IgD-negative memory B cell (primary cell): Measurements from ENCODE around the gene PKNOX2. TPM values are rescaled to one million over a fixed set of nuclear protein-coding genes. Genes with fewer than 3 reads are reported as not detected.
"Not testable (repeated sequence)": the region's sequence is repeated elsewhere in the genome, so short reads cannot be mapped to it uniquely, and the experiment has no call there.

ENCODE experiments used
- H3K27ac Mint-ChIP-seq, 3 donors: one replicate each; pipeline ENCODE4 v1.8.0; 2020 to 2022; ENCODE audit warnings: mild to moderate bottlenecking in 3 of 3, mixed read lengths in 3 of 3, moderate library complexity in 1 of 3
- H3K27me3 Mint-ChIP-seq: one replicate; pipeline ENCODE4 v1.8.0; 2021; ENCODE audit warnings: mixed read lengths
- H3K36me3 Mint-ChIP-seq: one replicate; pipeline ENCODE4 v1.8.0; 2020; ENCODE audit warnings: mild to moderate bottlenecking, mixed read lengths
- H3K4me1 Mint-ChIP-seq, 3 donors: one replicate each; pipeline ENCODE4 v1.8.0; 2020 to 2022; ENCODE audit warnings: mixed read lengths in 3 of 3, mild to moderate bottlenecking in 1 of 3
- H3K4me3 Mint-ChIP-seq, 4 donors: one replicate each; pipeline ENCODE4 v1.8.0; 2020 to 2022; ENCODE audit warnings: mild to moderate bottlenecking in 4 of 4, mixed read lengths in 4 of 4, moderate library complexity in 3 of 4
- H3K9me3 Mint-ChIP-seq, 3 donors: one replicate each; pipeline ENCODE4 v1.8.0; 2020 to 2021; ENCODE audit warnings: mixed read lengths in 3 of 3, mild to moderate bottlenecking in 1 of 3
- polyA plus RNA-seq: library from polyadenylated mRNA; unstranded; fragments of 300-500 nt; fragmentation: Illumina TruSeq; gene quantifications from one replicate; pipeline ENCODE4 v1.2.3, GENCODE V29; 2021

The PKNOX2 gene
- polyA plus RNA-seq, 1 donor from 2014 or later: not detected

- H3K4me3 Mint-ChIP-seq: no peak overlapping the region
- peaks cover 6% of the 10 kb centered on the region for H3K27me3 Mint-ChIP-seq
- no peaks in the 10 kb centered on the region for H3K9me3 Mint-ChIP-seq
- H3K27ac Mint-ChIP-seq: no peak overlapping the region
- H3K36me3 Mint-ChIP-seq: no peaks in the 10 kb centered on the region
- no peaks in the 10 kb centered on the region for H3K4me1 Mint-ChIP-seq
These were observed 57.9 kb downstream of the PKNOX2 start for GRCh38 chr11:125222494-125222893.

DNA sequence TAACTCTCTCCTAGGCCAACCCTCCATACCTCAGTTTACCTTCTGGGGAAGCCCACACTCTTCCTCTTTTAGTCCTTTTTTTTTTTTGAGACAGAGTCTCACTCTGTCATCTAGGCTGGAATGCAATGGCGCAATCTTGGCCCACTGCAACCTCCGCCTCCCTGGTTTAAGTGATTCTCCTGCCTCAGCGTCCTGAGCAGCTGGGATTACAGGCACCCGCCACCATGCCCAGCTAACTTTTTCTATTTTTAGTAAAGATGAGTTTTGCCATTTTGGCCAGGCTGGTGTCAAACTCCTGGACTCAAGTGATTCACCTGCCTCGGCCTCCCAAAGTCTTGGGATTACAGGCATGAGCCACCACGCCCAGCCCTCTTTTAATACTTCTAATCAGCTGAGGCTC, 58.6 kb downstream of the PKNOX2 start:
- not testable (repeated sequence) for H3K36me3 Mint-ChIP-seq, H3K27me3 Mint-ChIP-seq

DNA sequence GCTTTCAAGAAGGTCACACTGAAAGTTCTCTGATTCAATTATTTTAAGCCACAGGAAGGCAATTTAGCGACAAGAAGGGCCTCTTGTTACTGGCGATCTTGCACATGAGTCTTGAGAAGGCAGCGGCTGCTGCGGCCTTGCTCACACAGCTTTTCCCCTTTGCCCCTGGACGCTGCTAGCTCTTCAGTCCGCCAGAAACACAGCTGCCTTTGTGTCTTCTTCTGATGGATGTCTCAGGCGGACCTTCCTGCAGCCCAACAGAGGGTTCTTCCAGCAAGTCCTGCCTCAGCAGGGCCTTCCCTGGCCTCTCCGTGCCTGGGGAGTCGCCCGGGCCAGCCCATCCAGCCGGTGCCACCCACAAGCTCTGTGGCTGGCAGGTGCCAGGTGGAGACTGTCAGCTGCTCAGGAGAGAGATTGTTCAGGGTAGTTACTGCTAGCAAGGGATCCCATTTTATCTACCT, 59.4 kb downstream of the PKNOX2 start:
- Mint-ChIP-seq H3K4me1 (no peaks in the 10 kb centered on the region), H3K4me3 (no peak overlapping the region), H3K27ac (no peak overlapping the region), H3K27me3 (peaks cover 2% of the 10 kb centered on the region), H3K36me3 (no peaks in the 10 kb centered on the region), H3K9me3 (no peaks in the 10 kb centered on the region)

More for the DNA sequence above, 58.6 kb downstream of the PKNOX2 start:
- not testable (repeated sequence) for H3K4me3 Mint-ChIP-seq, H3K27ac Mint-ChIP-seq, H3K4me1 Mint-ChIP-seq, H3K9me3 Mint-ChIP-seq

DNA sequence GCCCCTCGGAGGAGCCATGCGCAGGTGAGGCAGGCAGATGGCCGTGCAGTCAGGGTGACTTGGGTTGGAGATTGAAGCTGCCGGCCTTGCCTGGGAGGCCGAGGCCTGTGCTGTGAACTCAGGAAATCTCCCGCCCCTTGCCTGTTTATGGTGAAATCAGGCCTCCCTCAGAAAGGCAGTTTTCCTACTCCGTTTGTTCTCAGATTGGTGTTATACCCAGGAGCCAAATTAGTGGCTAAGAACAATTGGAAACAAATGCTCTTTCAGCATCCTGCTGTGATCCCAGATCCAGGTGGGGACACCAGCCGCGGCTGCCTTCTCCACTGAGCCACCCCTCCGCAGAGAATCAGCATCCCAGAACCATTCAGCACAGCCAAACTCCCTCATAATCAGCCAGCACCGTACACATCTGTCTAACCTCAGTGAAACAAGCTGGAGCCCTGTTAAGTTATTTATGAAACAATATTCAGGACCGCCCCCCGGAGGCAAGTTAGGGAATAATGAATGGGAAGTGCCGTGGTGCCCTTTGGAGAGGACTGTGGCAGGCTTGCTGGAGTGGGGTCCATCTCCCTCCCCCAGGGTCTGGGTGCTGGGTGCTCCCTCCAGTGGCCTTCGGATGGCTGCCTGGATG, 60.0 kb downstream of the PKNOX2 start:
- Mint-ChIP-seq H3K27ac (no peak overlapping the region), H3K9me3 (no peaks in the 10 kb centered on the region), H3K27me3 (peaks cover 2% of the 10 kb centered on the region), H3K4me1 (no peaks in the 10 kb centered on the region), H3K36me3 (no peaks in the 10 kb centered on the region), H3K4me3 (no peak overlapping the region)

GRCh38 chr11:125225401-125225800, 60.9 kb downstream of the PKNOX2 start:
- H3K9me3 Mint-ChIP-seq: no peaks in the 10 kb centered on the region
- H3K4me3 Mint-ChIP-seq: no peak overlapping the region
- H3K27me3 Mint-ChIP-seq: peaks cover 2% of the 10 kb centered on the region
- no peaks in the 10 kb centered on the region for H3K4me1 Mint-ChIP-seq
- no peaks in the 10 kb centered on the region for H3K36me3 Mint-ChIP-seq
- no peak overlapping the region for H3K27ac Mint-ChIP-seq

DNA sequence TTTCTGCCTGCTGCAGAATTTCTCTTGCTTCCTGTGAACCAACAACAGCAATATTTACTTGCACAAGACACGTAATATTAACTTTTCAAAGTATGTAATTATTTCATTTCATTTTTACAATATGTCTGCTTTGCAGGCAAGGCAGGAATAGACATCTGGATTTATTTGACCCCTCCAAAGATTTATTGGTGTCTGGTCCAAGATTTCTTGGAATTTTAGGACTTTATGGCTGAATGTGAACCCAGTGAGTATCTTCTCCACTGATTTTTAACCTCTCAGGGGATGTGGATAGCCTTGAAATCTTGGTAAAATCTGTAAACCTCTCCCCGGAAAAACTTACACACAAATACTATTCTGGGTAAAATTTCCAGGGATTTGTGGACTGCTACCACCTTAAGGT, 61.5 kb downstream of the PKNOX2 start:
- H3K27ac Mint-ChIP-seq: no peak overlapping the region
- H3K4me3 Mint-ChIP-seq: no peak overlapping the region
- peaks cover 2% of the 10 kb centered on the region for H3K27me3 Mint-ChIP-seq
- no peaks in the 10 kb centered on the region for H3K36me3 Mint-ChIP-seq
- H3K9me3 Mint-ChIP-seq: no peaks in the 10 kb centered on the region
- H3K4me1 Mint-ChIP-seq: no peaks in the 10 kb centered on the region

DNA sequence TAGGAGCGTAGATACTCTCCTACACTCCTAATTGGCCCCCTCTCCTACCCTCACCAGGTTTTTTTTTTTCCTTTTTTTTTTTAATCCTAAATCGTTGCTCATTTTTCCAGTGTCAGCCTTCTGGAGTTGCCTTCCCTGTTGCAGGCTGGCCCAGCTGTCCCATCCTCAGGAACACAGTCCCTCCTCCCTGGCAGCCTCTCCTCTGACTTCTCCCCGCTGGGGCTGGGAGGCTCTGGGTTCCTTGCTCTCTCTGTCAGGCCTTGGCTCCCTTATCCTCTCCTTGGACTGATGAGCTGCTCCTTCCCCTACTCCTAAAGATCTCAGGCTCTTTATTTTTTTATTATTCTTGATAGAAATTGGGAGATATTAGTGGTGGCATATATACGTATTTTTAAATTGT, 62.2 kb downstream of the PKNOX2 start:
- peaks cover 4% of the 10 kb centered on the region for H3K27me3 Mint-ChIP-seq
- H3K27ac Mint-ChIP-seq: no peak overlapping the region
- H3K9me3 Mint-ChIP-seq: no peaks in the 10 kb centered on the region
- H3K4me3 Mint-ChIP-seq: no peak overlapping the region
- H3K4me1 Mint-ChIP-seq: no peaks in the 10 kb centered on the region
- H3K36me3 Mint-ChIP-seq: no peaks in the 10 kb centered on the region

- Mint-ChIP-seq H3K9me3 (no peaks in the 10 kb centered on the region), H3K36me3 (no peaks in the 10 kb centered on the region), H3K27ac (no peak overlapping the region), H3K4me3 (no peak overlapping the region), H3K27me3 (peaks cover 4% of the 10 kb centered on the region), H3K4me1 (no peaks in the 10 kb centered on the region)
These were observed 62.6 kb downstream of the PKNOX2 start for GRCh38 chr11:125227151-125227550.

GRCh38 chr11:125228445-125228844, 63.9 kb downstream of the PKNOX2 start:
- no peaks in the 10 kb centered on the region for H3K9me3 Mint-ChIP-seq
- H3K4me1 Mint-ChIP-seq: no peaks in the 10 kb centered on the region
- no peaks in the 10 kb centered on the region for H3K36me3 Mint-ChIP-seq
- H3K27me3 Mint-ChIP-seq: peaks cover 4% of the 10 kb centered on the region
- no peak overlapping the region for H3K4me3 Mint-ChIP-seq
- no peak overlapping the region for H3K27ac Mint-ChIP-seq

DNA sequence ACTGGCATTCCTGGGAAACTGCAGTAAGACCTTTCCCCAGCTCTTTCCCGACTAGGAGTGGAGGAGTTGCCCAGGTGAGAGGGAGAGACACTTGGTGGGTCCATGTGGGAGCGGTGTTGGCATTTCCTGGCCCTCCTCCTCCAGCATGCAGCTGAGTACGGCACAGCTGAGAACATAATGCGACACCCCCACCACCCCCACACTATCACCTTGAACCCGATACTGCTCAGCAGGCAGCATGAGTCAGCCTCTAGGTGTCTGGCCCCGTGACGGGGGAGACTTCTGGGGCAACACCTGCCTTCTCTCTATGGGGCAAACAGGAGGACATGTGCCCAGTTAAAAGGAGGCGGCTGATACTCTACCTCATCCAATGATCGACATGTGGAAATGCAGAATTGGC, 64.4 kb downstream of the PKNOX2 start:
- peaks cover 0 to 1% (median 0%) of the 10 kb centered on the region in 3 donors for H3K9me3 Mint-ChIP-seq
- H3K4me3 Mint-ChIP-seq: no peak overlapping the region
- no peaks in the 10 kb centered on the region for H3K4me1 Mint-ChIP-seq
- H3K36me3 Mint-ChIP-seq: no peaks in the 10 kb centered on the region
- peaks cover 4% of the 10 kb centered on the region for H3K27me3 Mint-ChIP-seq
- no peak overlapping the region for H3K27ac Mint-ChIP-seq

DNA sequence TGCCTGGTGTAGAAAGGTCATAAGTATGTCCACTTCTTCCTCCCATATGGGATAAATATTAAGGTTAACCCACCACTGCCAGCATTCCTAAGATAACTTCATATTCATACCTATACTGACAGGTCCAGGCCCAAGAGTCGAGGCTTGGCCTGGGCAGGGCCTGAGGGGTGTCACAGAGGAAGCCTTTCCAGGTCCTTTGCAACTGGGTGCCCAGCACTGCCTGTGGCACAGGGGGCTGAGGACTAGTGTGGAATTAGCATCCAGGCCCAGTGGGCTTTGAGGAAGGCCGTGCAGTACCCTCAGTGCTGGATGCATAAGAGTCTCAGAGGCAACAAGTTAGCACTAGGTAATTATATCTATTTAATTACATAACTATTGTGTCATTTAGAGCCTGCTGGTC, 65.4 kb downstream of the PKNOX2 start:
- Mint-ChIP-seq H3K27ac (no peak overlapping the region), H3K27me3 (peaks cover 5% of the 10 kb centered on the region), H3K4me3 (no peak overlapping the region), H3K9me3 (peaks cover 0 to 1% (median 0%) of the 10 kb centered on the region in 3 donors), H3K36me3 (no peaks in the 10 kb centered on the region), H3K4me1 (no peaks in the 10 kb centered on the region)

GRCh38 chr11:125233116-125233515, 68.6 kb downstream of the PKNOX2 start:
- H3K4me3 Mint-ChIP-seq: no peak overlapping the region
- peaks cover 0 to 1% (median 0%) of the 10 kb centered on the region in 3 donors for H3K9me3 Mint-ChIP-seq
- peaks cover 2% of the 10 kb centered on the region for H3K36me3 Mint-ChIP-seq
- no peak overlapping the region for H3K27ac Mint-ChIP-seq
- H3K27me3 Mint-ChIP-seq: peaks cover 5% of the 10 kb centered on the region
- no peaks in the 10 kb centered on the region for H3K4me1 Mint-ChIP-seq

GRCh38 chr11:125233736-125234275, 69.3 kb downstream of the PKNOX2 start:
- Mint-ChIP-seq H3K4me1 (no peaks in the 10 kb centered on the region), H3K27me3 (peaks cover 8% of the 10 kb centered on the region), H3K27ac (no peak overlapping the region), H3K9me3 (peaks cover 0 to 3% (median 0%) of the 10 kb centered on the region in 3 donors), H3K4me3 (no peak overlapping the region), H3K36me3 (peaks cover 2% of the 10 kb centered on the region)

GRCh38 chr11:125235071-125235471, 70.5 kb downstream of the PKNOX2 start:
- peaks cover 13% of the 10 kb centered on the region for H3K27me3 Mint-ChIP-seq
- peaks cover 2% of the 10 kb centered on the region for H3K36me3 Mint-ChIP-seq
- H3K27ac Mint-ChIP-seq: no peak overlapping the region
- peaks cover 0 to 3% (median 0%) of the 10 kb centered on the region in 3 donors for H3K9me3 Mint-ChIP-seq
- H3K4me1 Mint-ChIP-seq: no peaks in the 10 kb centered on the region
- H3K4me3 Mint-ChIP-seq: no peak overlapping the region

DNA sequence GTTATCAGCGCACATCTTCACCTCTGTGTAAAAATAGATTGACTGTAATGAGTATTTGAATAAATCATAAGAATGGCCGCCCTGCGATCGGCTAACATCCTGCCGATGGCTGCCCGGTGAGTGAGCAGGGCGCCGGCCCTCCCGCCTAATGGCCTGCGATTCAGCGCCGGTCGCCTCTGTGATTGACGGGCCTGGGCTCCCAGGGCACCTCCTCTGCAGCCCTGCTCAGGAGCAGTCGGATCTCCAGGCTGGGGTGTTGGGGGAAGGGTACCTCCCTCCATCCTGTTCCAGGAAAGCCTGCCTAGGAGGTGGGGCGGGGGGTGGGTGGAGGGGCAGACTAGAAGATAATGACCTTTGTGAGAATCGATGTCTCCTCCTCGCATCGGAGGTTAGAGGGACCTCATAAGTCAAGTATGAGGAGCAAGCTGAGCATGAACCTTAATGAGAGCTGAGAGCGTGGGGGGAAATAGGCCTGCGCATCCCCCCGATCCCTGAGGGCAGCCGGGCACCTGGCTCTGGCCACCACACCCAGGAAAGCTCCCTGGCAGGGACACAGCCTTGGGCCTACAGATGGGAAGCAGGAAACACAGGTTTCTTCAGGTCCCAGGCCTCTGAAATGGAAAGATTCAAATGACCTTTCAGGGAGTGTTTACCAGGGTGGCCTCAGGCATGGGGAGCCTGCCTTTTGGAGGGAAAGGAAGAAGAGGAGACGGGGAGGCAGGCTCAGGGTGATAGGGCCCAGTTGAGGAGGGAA, 71.7 kb downstream of the PKNOX2 start:
- Mint-ChIP-seq H3K36me3 (peaks cover 2% of the 10 kb centered on the region), H3K4me1 (no peaks in the 10 kb centered on the region), H3K9me3 (peaks cover 0 to 3% (median 0%) of the 10 kb centered on the region in 3 donors), H3K27me3 (peaks cover 13% of the 10 kb centered on the region), H3K4me3 (no peak overlapping the region), H3K27ac (peak overlapping the region in 1 of 3 donors; percentile 71)
